LNCAP (cell line): ENCODE results near the gene ERGIC2.

Experiments used
- CTCF ChIP-seq: fragments of 450-650 bp; IDR thresholded peaks from 2 replicates; pipeline ENCODE4 v1.5.1; 2017; ENCODE audit warnings: mild to moderate bottlenecking

ERGIC2 gene, protein sequence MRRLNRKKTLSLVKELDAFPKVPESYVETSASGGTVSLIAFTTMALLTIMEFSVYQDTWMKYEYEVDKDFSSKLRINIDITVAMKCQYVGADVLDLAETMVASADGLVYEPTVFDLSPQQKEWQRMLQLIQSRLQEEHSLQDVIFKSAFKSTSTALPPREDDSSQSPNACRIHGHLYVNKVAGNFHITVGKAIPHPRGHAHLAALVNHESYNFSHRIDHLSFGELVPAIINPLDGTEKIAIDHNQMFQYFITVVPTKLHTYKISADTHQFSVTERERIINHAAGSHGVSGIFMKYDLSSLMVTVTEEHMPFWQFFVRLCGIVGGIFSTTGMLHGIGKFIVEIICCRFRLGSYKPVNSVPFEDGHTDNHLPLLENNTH

GRCh38 chr12:29380536-29381523, at the start of gene ERGIC2:
Gene ERGIC2, minus strand, starts transcription at chr12:29381172. Its CDS starts 9,539 bp downstream, at chr12:29371633.
- no peak for TF ChIP-seq CTCF

GRCh38 chr12:29430716-29431044, 49.7 kb upstream of the ERGIC2 start:
- TF ChIP-seq CTCF, result no peak

DNA sequence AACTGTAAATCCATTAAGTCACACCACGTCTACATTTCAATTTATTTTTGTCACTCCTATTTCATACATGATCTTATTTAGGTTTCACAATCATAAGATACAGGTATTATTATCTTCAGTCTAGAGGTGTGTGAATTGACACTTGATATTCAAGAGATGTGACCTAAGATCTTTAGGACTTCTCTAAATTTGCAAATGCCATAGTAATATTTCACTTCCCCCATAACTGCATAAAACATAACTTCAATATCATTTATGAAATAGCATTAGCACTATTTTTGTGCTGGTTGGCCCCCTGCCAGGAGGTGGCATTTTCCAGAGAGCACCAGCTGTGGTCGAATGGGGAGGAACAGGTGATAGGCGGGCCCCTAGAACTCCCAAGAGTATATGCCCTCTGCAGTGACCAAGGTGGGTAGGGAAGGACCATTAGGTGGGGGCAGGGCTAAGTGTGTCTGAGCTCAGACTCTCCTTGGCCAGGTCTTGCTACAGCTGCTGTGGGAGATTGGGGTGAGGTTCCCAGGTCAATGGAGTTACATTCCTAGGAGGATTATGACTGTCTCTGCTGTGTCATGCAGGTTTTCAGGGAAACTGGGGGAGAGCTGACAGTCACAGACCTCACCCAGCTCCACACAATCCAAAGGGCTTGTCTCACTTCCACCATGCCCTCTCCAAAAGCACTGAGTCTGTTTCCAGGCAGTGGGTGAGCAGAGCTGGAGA, 49.2 kb upstream of the ERGIC2 start:
- no peak for TF ChIP-seq CTCF

GRCh38 chr12:29428633-29429032, 47.7 kb upstream of the ERGIC2 start:
- no peak for TF ChIP-seq CTCF

DNA sequence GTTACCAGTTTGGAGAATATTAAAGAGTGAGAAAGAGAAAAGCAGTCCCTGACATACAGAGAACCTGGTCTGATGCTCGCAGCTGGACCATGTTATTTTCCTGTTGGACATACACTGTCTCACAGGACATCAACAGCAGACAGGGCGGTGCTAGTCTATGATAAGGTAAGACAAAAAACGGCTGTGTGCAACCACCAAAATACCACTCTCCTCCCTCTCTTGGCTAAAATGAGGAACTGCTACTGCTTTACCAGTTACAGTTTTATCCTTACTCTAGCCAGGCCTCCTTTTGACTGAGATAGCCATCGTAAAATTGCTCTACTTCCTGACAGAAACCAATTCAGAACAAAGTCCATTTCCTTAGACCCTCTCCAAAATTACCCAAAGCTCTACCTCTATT, 47.0 kb upstream of the ERGIC2 start:
- TF ChIP-seq CTCF, result peak; percentile 13; the same call in 1 of the 2 replicates

- no peak for TF ChIP-seq CTCF
Measured at GRCh38 chr12:29426498-29426897, 45.5 kb upstream of the ERGIC2 start.

DNA sequence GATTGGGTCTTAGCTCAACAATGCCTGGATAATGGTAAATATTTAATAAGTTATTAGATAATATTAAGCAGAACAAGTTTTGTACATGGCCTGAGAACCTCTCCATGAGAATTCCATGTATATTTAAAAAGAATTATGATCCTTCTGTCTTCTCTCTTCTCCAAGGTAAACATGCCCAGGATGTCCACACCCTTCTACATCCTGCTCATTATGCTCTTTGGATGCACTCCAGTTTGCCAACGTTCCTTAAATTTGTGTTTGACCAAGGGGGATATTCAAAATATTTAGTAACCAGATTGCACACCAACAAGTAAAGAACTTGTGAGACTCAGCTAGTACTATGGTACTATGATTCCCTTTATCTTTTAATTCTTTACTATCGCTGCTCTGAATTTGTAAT, 44.8 kb upstream of the ERGIC2 start:
- no peak for TF ChIP-seq CTCF
